H9 (cell line): Measurements from ENCODE around the gene TMEM266. TPM values are rescaled to one million over a fixed set of nuclear protein-coding genes. Genes with fewer than 3 reads are reported as not detected.

Experiments
- DNase-seq: peaks from one replicate; pipeline ENCODE4 v3.0.0-alpha.2; 2017
- H2AFZ ChIP-seq: one replicate; pipeline ENCODE4 v1.6.1; 2013; ENCODE audit warnings: mild to moderate bottlenecking, low read length, control low read depth, moderate library complexity
- H2AK5ac ChIP-seq: 2 replicates; pipeline ENCODE4 v1.6.1; 2013; ENCODE audit warnings: low read length, control low read depth, mixed read lengths; ENCODE audit not compliant: insufficient read length
- H2BK120ac ChIP-seq: one replicate; pipeline ENCODE4 v1.6.1; 2013; ENCODE audit warnings: low read depth, mild to moderate bottlenecking, low read length, control low read depth, inconsistent platforms; ENCODE audit not compliant: poor library complexity, severe bottlenecking
- H2BK12ac ChIP-seq: 2 replicates; pipeline ENCODE4 v1.6.1; 2013; ENCODE audit warnings: low read length, control low read depth, mixed read lengths, low read depth; ENCODE audit not compliant: insufficient read length
- H2BK15ac ChIP-seq: 2 replicates; pipeline ENCODE4 v1.6.1; 2013; ENCODE audit warnings: low read depth, low read length, control low read depth
- H2BK20ac ChIP-seq: one replicate; pipeline ENCODE4 v1.6.1; 2013; ENCODE audit warnings: low read depth, mild to moderate bottlenecking, low read length, control low read depth, inconsistent platforms; ENCODE audit not compliant: poor library complexity, severe bottlenecking
- H2BK5ac ChIP-seq: 2 replicates; pipeline ENCODE4 v1.6.1; 2013; ENCODE audit warnings: low read length, control low read depth, mixed read lengths; ENCODE audit not compliant: insufficient read length
- H3K14ac ChIP-seq: 2 replicates; pipeline ENCODE4 v1.6.1; 2013; ENCODE audit warnings: low read length, control low read depth; ENCODE audit not compliant: insufficient read depth
- H3K18ac ChIP-seq: 2 replicates; pipeline ENCODE4 v1.6.1; 2013; ENCODE audit warnings: low read depth, mild to moderate bottlenecking, mixed read lengths, low read length, control low read depth; ENCODE audit not compliant: insufficient read length
- H3K23ac ChIP-seq: 2 replicates; pipeline ENCODE4 v1.6.1; 2013; ENCODE audit warnings: low read length, control low read depth, mixed read lengths, low read depth; ENCODE audit not compliant: insufficient read length
- H3K23me2 ChIP-seq: 2 replicates; pipeline ENCODE4 v1.6.1; 2013; ENCODE audit warnings: low read depth, mild to moderate bottlenecking, mixed read lengths, low read length, control low read depth; ENCODE audit not compliant: insufficient read length, poor library complexity, severe bottlenecking
- H3K27ac ChIP-seq: 2 replicates; pipeline ENCODE4 v1.5.1; 2013; ENCODE audit warnings: low read length, control low read depth, mixed read lengths, low read depth; ENCODE audit not compliant: insufficient read length
- H3K27me3 ChIP-seq: 2 replicates; pipeline ENCODE4 v1.6.1; 2013; ENCODE audit warnings: low read length, control low read depth, inconsistent platforms; ENCODE audit not compliant: insufficient read depth
- H3K4ac ChIP-seq: 2 replicates; pipeline ENCODE4 v1.6.1; 2013; ENCODE audit warnings: low read depth, mild to moderate bottlenecking, control low read depth, inconsistent platforms, low read length, moderate library complexity
- H3K4me1 ChIP-seq: 2 replicates; pipeline ENCODE4 v1.6.1; 2013; ENCODE audit warnings: low read length, control low read depth, inconsistent platforms; ENCODE audit not compliant: insufficient read depth
- H3K4me2 ChIP-seq: 2 replicates; pipeline ENCODE4 v1.6.1; 2013; ENCODE audit warnings: low read length, control low read depth, mixed read lengths; ENCODE audit not compliant: insufficient read length, insufficient read depth
- H3K56ac ChIP-seq: 2 replicates; pipeline ENCODE4 v1.6.1; 2013; ENCODE audit warnings: low read depth, mild to moderate bottlenecking, mixed read lengths, low read length, control low read depth; ENCODE audit not compliant: insufficient read length
- H3K79me1 ChIP-seq: 2 replicates; pipeline ENCODE4 v1.6.1; 2013; ENCODE audit warnings: low read depth, mild to moderate bottlenecking, moderate library complexity, low read length, control low read depth, inconsistent platforms; ENCODE audit not compliant: insufficient read depth, poor library complexity, severe bottlenecking
- H3K79me2 ChIP-seq: 2 replicates; pipeline ENCODE4 v1.6.1; 2013; ENCODE audit warnings: low read length, control low read depth, inconsistent platforms; ENCODE audit not compliant: insufficient read depth
- H3K9ac ChIP-seq: 2 replicates; pipeline ENCODE4 v1.6.1; 2013; ENCODE audit warnings: low read length, control low read depth, mixed read lengths; ENCODE audit not compliant: insufficient read length; ENCODE audit errors: extremely low read depth
- H3K9me3 ChIP-seq: one replicate; pipeline ENCODE4 v1.6.1; 2013; ENCODE audit warnings: low read depth, low read length, inconsistent platforms; ENCODE audit not compliant: control insufficient read depth
- H3T11ph ChIP-seq: one replicate; pipeline ENCODE4 v1.6.1; 2013; ENCODE audit warnings: mild to moderate bottlenecking, low read length, control low read depth, inconsistent platforms
- H4K20me1 ChIP-seq: one replicate; pipeline ENCODE4 v1.6.1; 2013; ENCODE audit not compliant: control insufficient read depth, insufficient read length, insufficient read depth
- H4K5ac ChIP-seq: 2 replicates; pipeline ENCODE4 v1.6.1; 2013; ENCODE audit warnings: low read depth, mild to moderate bottlenecking, mixed read lengths, low read length, control low read depth; ENCODE audit not compliant: insufficient read length
- H4K8ac ChIP-seq: replicated peaks from 2 replicates; pipeline ENCODE4 v1.6.1; 2013; ENCODE audit warnings: low read length, control low read depth, mixed read lengths, low read depth; ENCODE audit not compliant: insufficient read length
- H4K91ac ChIP-seq: 2 replicates; pipeline ENCODE4 v1.6.1; 2013; ENCODE audit warnings: low read depth, mild to moderate bottlenecking, moderate library complexity, mixed read lengths, low read length, control low read depth; ENCODE audit not compliant: insufficient read length
- H3K27ac Mint-ChIP-seq, 3 experiments: 2 replicates in 2 of 3; 3 replicates in 1 of 3; pipeline ENCODE4 v1.8.0; 2020 to 2021; ENCODE audit warnings: mixed read lengths in 3 of 3, mild to moderate bottlenecking in 1 of 3, moderate library complexity in 1 of 3
- H3K27me3 Mint-ChIP-seq: 2 replicates; pipeline ENCODE4 v1.8.0; 2021; ENCODE audit warnings: low read depth, mild to moderate bottlenecking, moderate library complexity, mixed read lengths
- H3K36me3 Mint-ChIP-seq, 3 experiments: 2 replicates in 2 of 3; 3 replicates in 1 of 3; pipeline ENCODE4 v1.8.0; 2020 to 2021; ENCODE audit warnings: low read depth in 3 of 3, mixed read lengths in 3 of 3; ENCODE audit not compliant: insufficient read depth in 1 of 3
- H3K4me1 Mint-ChIP-seq, 2 experiments: 2 replicates each; pipeline ENCODE4 v1.8.0; 2020; ENCODE audit warnings: mixed read lengths in 2 of 2
- H3K4me3 Mint-ChIP-seq, 2 experiments: 2 replicates in 1 of 2; 3 replicates in 1 of 2; pipeline ENCODE4 v1.8.0; 2020 to 2021; ENCODE audit warnings: mild to moderate bottlenecking in 2 of 2, mixed read lengths in 2 of 2, moderate library complexity in 1 of 2
- H3K9me3 Mint-ChIP-seq, 2 experiments: 2 replicates in 1 of 2; 3 replicates in 1 of 2; pipeline ENCODE4 v1.8.0; 2020; ENCODE audit warnings: mild to moderate bottlenecking in 2 of 2, mixed read lengths in 2 of 2, moderate library complexity in 1 of 2
- CTCF ChIP-seq: fragments of 200-600 bp; sonication (generic); conservative IDR thresholded peaks from 3 replicates; pipeline ENCODE4 v1.8.0; 2021; ENCODE audit warnings: antibody characterized with exemption, mild to moderate bottlenecking
- WGBS: extraction: QIAGEN DNeasy Blood & Tissue Kit; methylation state at CpG from one replicate; pipeline ENCODE4 v1.1.7; 2013; ENCODE audit warnings: missing lambda C conversion rate, low lambda C conversion rate, mixed read lengths; ENCODE audit not compliant: insufficient read length; ENCODE audit errors: extremely low coverage; 5-methylcytosine and 5-hydroxymethylcytosine counted together
- total RNA-seq: library from RNA; stranded (reverse); gene quantifications from 2 replicates; pipeline ENCODE4 v1.2.1, GENCODE V29; 2021

TMEM266 gene
- total RNA-seq, 1 experiment from 2014 or later, result 0.81 TPM

- H2AFZ ChIP-seq, result no peak overlapping the region
- Mint-ChIP-seq H3K9me3 (no peaks in the 10 kb centered on the region), H3K4me1 (peaks cover 14 to 16% of the 10 kb centered on the region in 2 experiments)
These were observed 130.3 kb downstream of the TMEM266 start for GRCh38 chr15:76190070-76190564.

More at GRCh38 chr15:76190070-76190564, 130.3 kb downstream of the TMEM266 start:
- H2BK5ac ChIP-seq, result no peak overlapping the region
- H3K14ac ChIP-seq, result no peak overlapping the region
- no peaks in the 10 kb centered on the region for H3K27me3 ChIP-seq
- no CpG with 5 or more reads among the region's 12 CpGs for WGBS
- no peak overlapping the region for H3K23ac ChIP-seq
- no peaks in the 10 kb centered on the region for H3K79me2 ChIP-seq
- no peaks in the 10 kb centered on the region for H3K4me1 ChIP-seq
- H4K5ac ChIP-seq, result no peak overlapping the region
- Mint-ChIP-seq H3K36me3 (peaks cover 0 to 1% (median 0%) of the 10 kb centered on the region in 3 experiments; a peak in 2 of 7 replicates), H3K27me3 (peaks cover 41% of the 10 kb centered on the region), H3K27ac (no peak overlapping the region; a peak in 1 of 7 replicates), H3K4me3 (no peak overlapping the region)
- no peaks in the 10 kb centered on the region for H4K20me1 ChIP-seq
- no peak for TF ChIP-seq CTCF
- H3T11ph ChIP-seq, result no peak overlapping the region
- no peaks in the 10 kb centered on the region for H3K79me1 ChIP-seq
- H2BK12ac ChIP-seq, result no peak overlapping the region
- no peaks in the 10 kb centered on the region for H3K9me3 ChIP-seq
- no peak for DNase-seq
- no peak overlapping the region for H3K18ac ChIP-seq
- no peak overlapping the region for H3K27ac ChIP-seq
- no peak overlapping the region for H3K4ac ChIP-seq
- H2BK20ac ChIP-seq, result no peak overlapping the region
- H4K91ac ChIP-seq, result no peak overlapping the region
- H4K8ac ChIP-seq, result no peak overlapping the region
- peaks cover 3% of the 10 kb centered on the region for H3K23me2 ChIP-seq
- no peak overlapping the region for H3K56ac ChIP-seq
- H2BK120ac ChIP-seq, result no peak overlapping the region
- H2BK15ac ChIP-seq, result no peak overlapping the region
- H3K9ac ChIP-seq, result no peak overlapping the region
- H3K4me2 ChIP-seq, result no peak overlapping the region
- no peak overlapping the region for H2AK5ac ChIP-seq
